ENCODE results near the gene ZNF503.

GRCh38 chr10:75404815-75405597 lies 3.4 kb upstream of the ZNF503 start:
- TF ChIP-seq EP300 (IDR thresholded peaks at IDR 0.05; ENCODE audit: borderline replicate concordance in 1 of 2, control insufficient read depth in 1 of 2, low read depth in 2 of 2, low read length in 2 of 2) (no peak), POLR2A (IDR thresholded peaks at IDR 0.05; ENCODE audit: low read depth, low read length) (no peak), SMARCA5 (IDR thresholded peaks at IDR 0.05) (no peak), SKIL (IDR thresholded peaks at IDR 0.05; ENCODE audit: low read depth, poor library complexity, severe bottlenecking) (no peak), CTCF (IDR thresholded peaks at IDR 0.05 in 2 of 3, conservative IDR thresholded peaks at IDR 0.05 in 1 of 3; ENCODE audit: control insufficient read depth in 2 of 3, extremely low read depth in 1 of 3, insufficient read depth in 1 of 3, low read depth in 3 of 3, low read length in 3 of 3) (no peak), ESRRA (IDR thresholded peaks at IDR 0.05; ENCODE audit: low read length) (no peak), REST (IDR thresholded peaks at IDR 0.05; ENCODE audit: low read depth, low read length) (no peak), ATF7 (IDR thresholded peaks at IDR 0.05; ENCODE audit: low read depth) (no peak), RAD21 (IDR thresholded peaks at IDR 0.05; ENCODE audit: insufficient read depth, low read depth, low read length) (no peak)

Measured in GM12878 (cell line).